ENCODE measurements around the gene ATG16L2.

Gene ATG16L2, protein sequence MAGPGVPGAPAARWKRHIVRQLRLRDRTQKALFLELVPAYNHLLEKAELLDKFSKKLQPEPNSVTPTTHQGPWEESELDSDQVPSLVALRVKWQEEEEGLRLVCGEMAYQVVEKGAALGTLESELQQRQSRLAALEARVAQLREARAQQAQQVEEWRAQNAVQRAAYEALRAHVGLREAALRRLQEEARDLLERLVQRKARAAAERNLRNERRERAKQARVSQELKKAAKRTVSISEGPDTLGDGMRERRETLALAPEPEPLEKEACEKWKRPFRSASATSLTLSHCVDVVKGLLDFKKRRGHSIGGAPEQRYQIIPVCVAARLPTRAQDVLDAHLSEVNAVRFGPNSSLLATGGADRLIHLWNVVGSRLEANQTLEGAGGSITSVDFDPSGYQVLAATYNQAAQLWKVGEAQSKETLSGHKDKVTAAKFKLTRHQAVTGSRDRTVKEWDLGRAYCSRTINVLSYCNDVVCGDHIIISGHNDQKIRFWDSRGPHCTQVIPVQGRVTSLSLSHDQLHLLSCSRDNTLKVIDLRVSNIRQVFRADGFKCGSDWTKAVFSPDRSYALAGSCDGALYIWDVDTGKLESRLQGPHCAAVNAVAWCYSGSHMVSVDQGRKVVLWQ

DNA sequence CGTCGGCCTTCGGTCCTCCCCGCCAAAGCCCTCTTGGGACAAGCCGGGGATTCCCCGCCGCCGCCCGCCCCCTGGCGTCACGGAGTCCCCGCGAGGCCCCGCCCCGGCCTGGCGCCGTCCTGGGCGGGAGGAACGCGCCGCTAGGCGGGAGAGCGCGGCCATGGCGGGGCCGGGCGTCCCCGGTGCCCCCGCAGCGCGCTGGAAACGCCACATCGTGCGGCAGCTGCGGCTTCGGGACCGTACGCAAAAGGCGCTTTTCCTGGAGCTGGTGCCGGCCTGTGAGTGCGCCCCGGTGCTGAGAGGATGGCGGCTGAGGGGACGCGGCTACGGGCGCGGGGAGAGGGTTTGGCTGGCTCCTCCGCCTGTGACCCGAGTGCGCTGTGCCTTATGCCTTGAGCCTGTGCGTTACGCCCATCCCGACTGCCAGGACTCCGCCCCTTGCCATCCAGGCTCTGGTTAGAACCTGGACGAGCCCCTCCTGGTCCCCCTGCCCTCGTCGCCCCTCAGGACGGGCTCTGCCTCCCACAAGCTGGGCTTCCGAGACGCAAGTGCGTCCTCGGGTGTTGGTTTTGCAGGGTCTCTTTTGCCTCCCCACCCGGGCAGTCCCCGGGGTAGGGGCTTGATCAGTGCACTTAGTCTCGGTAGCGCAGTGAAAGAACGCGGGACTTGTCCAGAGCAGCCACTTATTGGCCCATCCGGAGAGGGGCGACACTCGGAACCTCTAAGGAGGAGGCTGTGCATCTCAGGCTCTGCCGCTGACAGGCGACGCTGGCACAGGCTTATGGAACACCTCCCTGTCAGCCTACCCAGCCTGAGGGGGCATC is at the start of gene ATG16L2:
TSS of gene ATG16L2 (plus strand) at position 126 of the 824 bp plus-strand sequence. CDS start at position 161, 35 bp downstream.
- DNase-seq = peak; percentile 90

DNA sequence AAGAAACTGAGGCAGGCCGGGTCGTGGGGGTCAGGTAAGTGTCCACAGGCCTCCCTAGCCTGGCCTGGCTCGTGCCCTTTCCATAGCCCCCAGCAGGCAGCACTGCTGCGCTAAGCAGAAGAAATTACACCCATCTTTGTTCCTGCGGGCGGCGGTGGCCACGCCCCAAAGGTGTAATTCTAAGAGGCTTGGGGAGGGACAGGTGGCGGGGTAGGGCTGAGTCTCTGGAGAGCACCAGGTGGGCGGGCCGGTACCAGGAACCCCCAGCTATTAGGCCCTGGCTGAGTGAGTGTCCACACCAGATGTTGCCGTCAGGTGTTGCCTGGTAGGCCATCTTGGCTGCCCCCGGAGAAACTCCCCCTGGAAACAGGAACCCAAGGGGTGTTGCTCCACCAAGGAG is 49.7 kb upstream of the ATG16L2 start:
- peak; percentile 94 for DNase-seq

DNA sequence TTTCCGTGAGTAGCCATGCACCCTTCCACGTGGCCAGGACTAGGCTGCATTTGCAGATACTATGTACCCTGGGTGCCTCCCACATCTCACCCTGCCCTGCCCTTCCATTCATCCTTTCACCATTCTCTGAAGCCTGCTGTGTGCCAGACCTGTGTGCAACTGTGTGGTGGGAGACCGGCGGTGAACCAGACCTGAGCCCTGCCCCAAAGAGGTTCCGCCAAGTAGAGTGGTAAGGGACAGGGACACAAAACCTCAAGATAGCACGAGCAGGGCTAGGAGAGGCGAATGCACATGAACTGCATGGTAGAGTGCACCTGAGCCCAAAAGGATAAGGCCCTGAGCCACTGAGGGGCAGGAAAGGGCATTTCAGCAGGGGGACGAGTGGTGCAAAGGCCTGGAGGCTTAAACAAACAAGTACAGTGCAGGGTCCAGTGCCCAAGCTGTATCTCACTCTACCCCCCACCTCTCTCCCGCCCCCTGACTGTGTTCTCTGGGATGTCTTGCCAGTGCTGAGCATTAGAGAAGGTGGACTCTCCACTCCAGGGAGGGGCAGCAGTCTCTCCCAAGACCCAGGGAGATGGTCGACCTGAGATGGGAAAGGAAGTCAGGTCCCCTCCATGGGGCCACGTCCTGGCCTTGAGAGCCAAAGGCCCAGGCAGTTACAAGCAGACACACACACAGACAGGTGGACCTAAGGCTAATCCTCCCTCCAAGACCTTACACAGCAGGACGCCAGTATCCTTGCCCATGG is 47.9 kb upstream of the ATG16L2 start:
- peak; percentile 10 for DNase-seq

DNA sequence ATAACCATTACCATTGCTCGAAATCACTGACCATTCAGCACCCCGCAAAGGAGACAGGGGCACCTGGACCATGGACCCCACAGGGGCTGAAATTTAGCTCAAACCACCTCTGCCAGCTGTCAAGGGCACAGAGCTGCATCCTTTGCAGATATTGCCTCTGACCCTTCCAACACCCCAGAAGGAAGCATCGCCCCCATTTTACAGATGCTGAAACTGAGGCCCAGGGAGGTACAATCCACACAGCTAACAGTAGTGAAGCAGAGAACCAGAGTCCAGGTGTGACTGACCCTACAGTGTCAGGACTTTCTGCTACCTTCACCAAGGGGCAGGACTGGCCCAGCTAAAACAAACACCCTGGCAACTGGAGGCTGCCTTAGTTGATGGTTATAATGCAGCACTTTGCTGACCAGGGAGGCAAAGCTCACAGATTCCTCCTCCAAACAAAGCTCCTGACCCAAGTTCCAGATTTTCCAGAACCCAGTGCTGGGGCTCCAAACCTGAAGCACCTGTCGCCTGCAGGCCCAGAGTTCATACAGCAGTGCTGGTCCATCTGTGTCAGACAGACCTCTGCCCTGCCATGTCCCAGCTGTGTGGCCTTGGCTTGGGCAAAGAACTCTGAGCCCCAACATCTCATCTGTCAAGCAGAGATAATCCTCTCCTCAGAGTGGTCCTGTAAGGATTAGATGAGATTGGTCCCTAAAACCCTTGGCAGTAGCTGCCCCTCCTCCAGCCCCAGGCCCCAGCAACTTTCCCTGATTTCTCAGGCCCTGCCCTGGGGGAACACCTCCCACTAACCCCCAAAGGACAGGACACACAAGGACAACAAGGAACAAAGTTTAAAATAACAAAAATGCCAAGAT is 46.8 kb upstream of the ATG16L2 start:
- DNase-seq = no peak

DNA sequence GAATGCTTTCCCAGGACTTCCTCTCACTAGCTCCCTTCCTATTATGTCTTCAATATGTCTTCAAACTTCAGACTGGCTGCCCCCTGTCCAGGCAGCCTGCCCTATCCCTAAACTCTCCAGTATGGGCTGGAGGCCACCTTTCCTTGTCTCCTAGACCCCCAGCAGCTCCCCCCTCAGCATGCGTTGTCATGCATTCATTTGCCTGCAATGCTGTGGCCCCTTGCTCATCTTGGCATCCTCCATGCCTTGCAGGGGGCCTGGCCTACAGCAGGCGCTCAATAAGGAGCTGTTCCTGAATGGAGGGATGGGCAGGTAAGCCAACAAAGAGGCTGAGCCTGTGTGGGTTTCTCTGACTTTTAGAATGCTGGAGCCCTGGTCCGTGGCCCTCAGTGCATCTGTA is 45.6 kb upstream of the ATG16L2 start:
- no peak for DNase-seq

DNA sequence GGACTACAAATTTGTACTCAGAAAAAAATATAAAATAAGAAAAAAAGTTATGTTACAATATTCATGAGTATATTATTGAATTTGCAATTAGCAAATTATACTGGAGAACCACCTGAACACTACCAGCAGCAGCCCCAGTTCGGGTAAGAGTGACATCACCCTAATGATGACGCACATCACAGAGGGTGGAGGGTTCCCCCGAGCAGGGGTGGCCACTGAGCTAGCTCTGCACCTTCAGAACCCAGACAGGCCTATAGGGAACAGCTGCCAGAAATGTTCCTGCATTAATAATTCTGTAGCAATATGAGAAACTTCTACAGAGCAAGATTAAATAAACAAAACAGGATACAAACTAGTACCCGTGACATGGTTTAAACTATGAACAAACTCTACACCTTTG is 44.5 kb upstream of the ATG16L2 start:
- DNase-seq = no peak

DNA sequence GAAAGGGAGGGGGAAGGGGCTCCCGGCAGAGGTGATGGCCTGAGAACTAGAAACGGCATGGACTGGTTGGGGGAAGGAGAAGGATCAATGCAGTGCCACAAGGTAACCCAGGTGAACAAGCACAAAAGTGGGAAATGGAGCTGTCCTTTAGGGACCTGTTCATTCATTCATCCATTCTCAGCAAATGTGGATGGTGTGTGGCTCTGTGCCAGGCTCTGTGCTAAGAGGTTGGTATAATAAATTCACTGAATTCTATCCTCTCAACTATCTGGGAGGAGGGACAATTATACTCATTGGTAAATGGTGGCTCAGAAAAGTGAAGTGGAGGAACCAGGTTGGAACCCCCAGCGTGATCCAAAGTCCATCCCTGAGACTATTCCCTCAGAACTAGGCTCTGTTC is 43.4 kb upstream of the ATG16L2 start:
- peak; percentile 75 for DNase-seq

DNA sequence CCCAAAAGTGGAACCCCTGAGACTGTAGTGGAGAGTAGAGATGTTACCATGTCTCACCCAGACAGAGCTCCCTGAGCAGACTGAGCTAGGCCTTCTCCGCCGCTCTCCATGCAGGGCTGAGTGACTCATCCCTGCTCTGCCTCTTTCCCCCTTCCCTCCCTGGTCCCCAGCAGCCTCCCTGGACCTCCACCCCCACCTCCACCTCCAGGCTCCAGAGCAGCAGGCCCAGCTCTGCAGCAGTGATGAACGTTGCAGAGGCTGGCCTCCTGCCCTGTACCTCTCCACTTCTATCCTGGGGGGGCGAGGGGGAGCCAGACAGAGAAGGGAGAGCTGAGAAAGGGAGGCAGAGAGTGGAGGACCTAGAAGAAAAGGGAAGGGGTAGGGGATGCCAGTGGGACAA is 42.7 kb upstream of the ATG16L2 start:
- DNase-seq = no peak

DNA sequence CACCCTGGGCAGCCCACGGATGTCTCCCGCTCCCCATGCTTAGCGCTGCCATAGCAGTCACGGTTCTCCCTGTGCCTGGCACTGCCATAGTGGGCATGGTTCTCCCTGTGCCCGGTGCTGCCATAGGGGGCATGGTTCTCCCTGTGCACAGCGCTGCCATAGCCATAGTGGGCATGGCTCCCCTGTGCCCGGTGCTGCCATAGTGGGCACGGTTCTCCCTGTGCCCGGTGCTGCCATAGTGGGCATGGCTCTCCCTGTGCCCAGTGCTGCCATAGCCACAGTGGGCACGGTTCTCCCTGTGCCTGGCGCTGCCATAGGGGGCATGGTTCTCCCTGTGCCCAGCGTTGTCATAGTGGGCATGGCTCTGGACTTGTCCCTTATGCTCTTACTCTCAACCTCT is 42.2 kb upstream of the ATG16L2 start:
- no peak for DNase-seq

DNA sequence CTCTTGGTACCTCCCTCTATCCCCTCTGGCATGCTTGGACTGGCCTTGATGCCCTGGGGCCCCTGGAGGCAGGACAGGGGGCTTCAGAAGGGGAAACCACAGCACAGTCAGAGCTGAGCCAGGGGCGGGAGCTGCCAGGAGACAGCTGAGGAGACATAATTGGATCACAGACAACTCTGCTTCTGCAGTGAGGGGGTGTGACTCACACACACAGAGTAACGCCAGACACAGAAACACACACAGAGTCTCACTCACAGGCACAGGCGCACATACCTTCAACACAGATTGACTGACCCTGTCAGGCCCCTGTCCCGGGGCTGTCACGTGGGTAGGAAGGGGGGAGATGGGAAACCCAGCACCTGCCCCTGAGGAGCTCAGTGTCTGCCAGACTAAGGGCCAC is 40.9 kb upstream of the ATG16L2 start:
- no peak for DNase-seq

DNA sequence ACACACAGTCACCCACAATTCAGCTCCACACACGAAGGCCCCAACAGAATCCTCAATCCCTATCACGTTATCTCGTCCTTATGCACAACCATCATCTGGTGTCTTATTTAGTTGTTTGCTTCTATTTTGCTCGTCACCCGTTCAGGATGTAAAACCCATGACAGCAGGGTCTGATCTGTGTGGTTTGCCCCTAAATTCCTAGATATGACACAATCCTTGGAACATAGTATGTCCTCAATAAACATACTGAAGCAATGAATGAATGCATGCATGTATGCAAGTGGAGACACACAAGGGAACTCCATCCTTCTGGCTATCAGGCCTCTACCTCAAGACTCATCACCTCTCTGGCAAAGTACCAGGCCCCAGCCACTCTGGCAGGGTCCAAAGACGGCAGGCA is 40.5 kb upstream of the ATG16L2 start:
- DNase-seq = no peak

DNA sequence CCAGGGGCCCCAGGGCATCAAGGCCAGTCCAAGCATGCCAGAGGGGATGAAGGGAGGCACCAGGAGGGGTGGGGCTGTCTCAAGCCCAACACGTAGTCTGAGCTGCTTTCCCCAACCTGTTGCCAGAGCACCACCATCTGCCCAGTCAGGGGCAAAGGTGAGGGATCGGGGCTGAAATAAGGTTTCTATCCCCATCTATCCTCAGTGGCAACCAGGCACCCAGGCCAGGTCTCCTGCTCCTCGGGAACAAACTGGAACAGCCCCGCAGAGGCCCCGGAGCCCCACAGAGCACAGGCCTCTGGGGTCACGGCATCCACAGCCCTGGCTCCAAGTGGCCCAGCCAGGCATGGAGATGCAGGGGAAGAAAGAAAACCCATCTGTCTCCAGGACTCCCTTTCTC is 39.7 kb upstream of the ATG16L2 start:
- DNase-seq = no peak

DNA sequence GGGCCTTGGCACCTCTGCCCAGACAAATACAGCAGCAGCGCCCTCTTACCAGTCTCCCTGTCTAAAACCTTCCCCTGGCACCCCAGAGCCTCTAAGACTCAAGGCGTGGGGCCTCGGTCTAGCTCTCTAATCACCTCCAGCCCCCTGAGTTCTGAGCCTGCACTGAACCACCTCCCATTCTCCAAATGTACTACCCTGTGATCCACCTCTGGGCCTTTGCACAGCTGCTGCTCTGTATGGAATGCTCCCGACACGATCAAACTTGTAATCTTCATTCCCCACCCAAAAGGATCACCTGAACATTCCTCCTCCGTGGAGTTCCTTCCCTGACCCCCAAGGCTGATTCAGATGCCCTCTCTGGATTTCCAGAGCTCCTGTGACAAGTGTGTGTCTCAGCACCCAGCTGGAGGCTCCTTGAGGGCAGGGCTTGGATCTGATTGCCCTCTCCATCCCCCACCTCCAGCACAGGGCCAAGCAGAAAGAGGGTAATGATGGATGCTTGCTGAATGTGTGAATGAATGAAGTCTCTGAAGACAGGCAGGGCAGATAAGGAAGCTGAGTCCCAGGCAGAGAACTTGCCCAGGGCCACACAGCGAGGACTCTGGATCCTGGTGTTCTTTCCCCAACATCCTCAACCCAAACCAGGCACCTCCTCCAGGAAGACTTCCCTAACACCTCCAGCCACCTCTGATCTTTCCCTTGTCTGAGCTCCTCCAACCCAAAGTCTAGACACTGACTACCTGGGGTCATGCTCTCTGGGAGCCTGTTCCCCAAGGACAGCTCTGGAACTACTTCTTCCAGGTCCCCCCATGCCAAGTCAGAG is 38.7 kb upstream of the ATG16L2 start:
- no peak for DNase-seq

DNA sequence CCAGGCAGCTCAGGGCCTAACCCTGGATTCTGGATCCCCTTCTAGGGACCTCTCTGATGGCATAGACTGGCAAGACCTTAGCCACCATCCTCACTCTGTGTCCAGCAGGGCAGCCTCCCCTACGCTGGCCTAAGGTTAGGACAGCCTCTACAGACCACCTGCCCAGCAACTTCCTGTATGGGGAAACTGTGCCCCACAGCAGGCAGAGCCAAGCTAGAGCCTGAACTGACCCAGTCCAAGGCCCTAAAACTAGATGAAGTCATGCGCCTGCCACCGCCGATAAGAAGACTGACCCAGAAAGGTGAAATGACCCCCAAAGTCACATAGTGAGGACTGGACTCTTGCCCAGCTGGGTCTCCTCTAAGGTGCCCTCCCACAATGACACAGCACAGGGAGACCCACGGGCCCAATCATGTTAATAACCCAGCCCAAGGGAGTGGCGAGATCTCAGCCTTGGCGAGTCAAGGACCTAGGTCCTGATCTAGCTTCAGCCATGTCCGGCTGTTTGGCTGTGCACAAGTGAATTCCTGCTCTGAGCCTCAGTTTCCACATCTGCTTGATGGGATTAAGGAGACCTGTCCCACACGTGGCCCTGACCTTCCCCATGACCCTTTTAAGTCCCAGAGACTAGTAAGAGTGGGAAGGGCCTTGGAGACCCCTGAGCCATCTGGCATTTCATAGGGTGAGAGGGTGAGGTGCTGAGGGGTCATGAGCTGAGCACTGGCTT is 37.9 kb upstream of the ATG16L2 start:
- DNase-seq = no peak

DNA sequence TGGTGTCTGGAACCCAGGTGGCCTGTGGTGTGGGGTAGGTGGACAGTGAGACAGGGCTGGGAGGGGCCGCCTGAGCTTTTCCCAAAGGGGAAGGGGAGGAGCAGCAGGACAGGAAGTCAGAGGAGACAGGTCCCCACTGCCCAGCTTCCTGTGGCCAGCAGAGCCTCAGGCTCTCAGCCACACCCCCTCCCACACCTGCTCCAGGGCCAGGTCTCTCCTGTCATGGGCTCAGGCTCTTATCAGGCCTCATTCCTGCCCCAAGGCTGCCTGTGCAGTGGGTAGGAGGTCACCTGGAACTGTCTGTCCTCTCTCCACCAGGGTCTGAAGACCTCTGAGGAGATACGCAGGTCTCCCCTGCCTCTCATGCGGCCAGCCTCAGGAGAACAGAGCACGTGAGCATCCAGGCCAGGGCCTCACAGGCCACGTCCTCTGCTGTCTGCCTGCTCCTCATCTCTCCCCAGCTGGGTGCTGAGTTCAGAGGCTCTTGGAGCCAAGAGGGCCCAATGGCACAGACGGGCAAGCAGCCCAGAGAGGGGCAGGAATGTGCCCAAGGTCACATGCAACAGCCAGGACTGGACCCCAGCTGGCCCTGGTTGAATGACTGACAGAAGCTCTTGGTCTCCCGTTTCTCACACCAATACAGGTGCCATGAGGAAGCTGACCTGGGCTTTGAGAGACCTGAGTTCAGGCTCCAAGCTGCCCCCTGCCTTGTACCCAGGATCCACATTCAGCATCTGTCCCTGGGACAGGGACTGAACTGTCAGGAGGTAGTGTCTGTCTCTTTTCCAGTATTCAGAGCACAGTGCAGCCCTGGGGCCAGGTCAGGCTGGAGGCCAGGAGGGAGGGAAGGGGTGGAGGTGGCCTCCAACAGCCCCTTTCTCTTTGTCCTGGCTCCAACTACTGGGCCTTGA is 37.1 kb upstream of the ATG16L2 start:
- no peak for DNase-seq

DNA sequence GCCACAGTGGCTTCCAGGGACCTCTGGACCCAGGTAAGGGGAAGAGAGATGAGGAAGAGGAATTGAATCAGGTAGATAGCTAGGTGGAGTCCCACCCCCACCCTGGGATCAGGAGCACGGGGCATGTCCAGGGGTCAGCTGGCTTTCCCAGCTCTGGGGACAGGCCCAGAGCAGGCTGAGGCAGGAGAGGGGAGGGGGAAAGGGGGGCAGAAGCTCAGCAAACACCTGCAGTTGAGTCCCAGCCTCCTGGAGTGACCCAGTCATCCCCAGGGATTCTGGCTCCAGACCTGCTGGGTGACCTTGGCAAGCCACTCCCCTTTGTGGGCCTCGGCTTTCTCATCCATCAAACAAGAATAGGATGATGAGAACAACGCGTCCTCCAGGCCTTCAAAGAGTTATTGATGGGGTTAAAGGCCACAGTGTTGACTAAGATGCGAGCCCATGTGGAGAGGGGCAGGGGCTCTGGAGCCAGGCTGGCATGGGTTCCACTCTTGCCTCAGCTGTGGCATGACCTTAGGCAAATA is 36.4 kb upstream of the ATG16L2 start:
- no peak for DNase-seq

DNA sequence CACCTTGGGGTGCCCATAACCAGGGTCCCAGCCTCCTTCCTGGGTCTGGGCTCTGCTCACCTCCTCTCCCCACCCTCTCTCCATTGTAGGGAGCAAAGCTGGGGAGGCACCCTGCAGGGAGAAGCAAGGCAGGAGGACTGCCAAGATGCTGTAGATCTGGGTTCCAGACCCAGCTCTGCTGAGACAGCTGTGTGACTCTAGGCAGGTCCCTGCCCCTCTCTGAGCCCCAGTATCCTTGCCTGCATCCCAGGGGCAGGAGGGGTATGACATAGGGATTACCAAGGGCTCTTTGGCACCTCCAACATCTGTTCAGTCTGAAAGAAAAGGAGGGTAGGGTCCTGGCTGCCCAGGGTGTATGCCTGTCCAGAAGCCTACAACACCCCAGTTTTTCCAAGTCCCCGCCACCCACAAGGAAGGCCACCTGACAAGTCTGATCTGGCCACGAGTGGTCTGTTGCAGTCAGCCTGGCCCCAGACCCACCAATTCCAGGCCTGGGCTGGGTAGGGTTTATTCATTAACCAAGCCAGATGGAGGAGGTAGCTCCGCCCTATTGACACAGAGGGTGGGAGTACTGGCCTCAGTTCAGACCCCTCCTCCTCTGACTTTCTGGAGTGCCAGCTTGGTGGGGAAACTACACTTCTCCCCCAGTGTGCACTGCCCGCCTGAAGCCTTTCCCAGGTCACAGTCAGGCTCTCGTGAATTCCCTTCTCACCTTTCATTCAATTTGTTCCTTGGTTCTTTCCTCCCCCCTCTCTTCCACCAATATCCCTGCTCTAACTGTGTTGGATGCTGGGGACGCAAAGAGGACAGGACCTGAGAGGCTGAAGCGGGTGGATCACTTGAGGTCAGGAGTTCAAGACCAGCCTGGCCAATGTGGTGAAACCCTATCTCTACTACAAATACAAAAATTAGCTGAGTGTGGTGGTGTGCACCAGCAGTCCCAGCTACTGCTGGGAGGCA is 35.4 kb upstream of the ATG16L2 start:
- DNase-seq = no peak

Data from DMS79 treated with DMSO at 0.1 percent for 48 hours (cell line).